HepG2 (cell line): ENCODE data around the gene KRT14. TPM values are rescaled to one million over a fixed set of nuclear protein-coding genes. Genes with fewer than 3 reads are reported as not detected.

Experiments
- ATAC-seq: fragments of 200-7000 bp; cut with Tn5 transposase; 3 replicates; pipeline ENCODE4 v1.9.1; 2020; ENCODE audit warnings: mild to moderate bottlenecking, moderate library complexity
- BruUV-seq: library from RNA; stranded (reverse); fragments of 400-500 nt; replicated peaks from 2 replicates; lab custom pipeline; 2021; lab: Mats Ljungman, UMichigan
- CTCF ChIA-PET: fragments of 300-600 bp; formaldehyde crosslinking; extraction: SDS; loops from one replicate; lab custom pipeline; 2021; ENCODE audit warnings: low total read pairs, inconsistent platforms, low intra/inter-chr PET ratio; lab: Yijun Ruan, JAX
- POLR2A ChIA-PET: fragments of 350-600 bp; sonication (Branson Sonifier 250); formaldehyde crosslinking; loops from one replicate; lab custom pipeline; 2020; ENCODE audit warnings: antibody characterized with exemption, inconsistent platforms; lab: Yijun Ruan, JAX
- DNase-seq: peaks from one replicate; pipeline ENCODE4 v3.0.0-alpha.2; 2015; ENCODE audit warnings: low spot score
- FAIRE-seq: peaks from 3 replicates; lab custom pipeline; 2011; peaks lifted over from hg19 to GRCh38; lab: Jason Lieb, UNC
- H2AFZ ChIP-seq: one replicate; pipeline ENCODE4 v1.6.1; 2011; ENCODE audit warnings: low read length, inconsistent platforms
- H3K27ac ChIP-seq: fragments of 300-600 bp; 3 replicates; pipeline ENCODE4 v1.8.0; 2011; ENCODE audit warnings: mixed run types, mild to moderate bottlenecking, mixed read lengths, low read length, inconsistent platforms; ENCODE audit not compliant: insufficient read depth; ENCODE audit errors: extremely low read length
- H3K27me3 ChIP-seq, 2 experiments: fragments of 200-600 bp in 1 of 2; 2 replicates in 1 of 2; 3 replicates in 1 of 2; pipeline versions ENCODE4 v1.6.0 to v1.8.0; 2011; ENCODE audit warnings: low read length in 2 of 2, mild to moderate bottlenecking in 2 of 2, moderate library complexity in 2 of 2, inconsistent platforms in 1 of 2; ENCODE audit not compliant: insufficient read depth in 2 of 2, control insufficient read depth in 1 of 2
- H3K36me3 ChIP-seq, 2 experiments: fragments of 200-600 bp in 1 of 2; replicated peaks in 1 of 2; 2 replicates in 1 of 2; 3 replicates in 1 of 2; pipeline versions ENCODE4 v1.5.1 to v1.8.0; 2011; ENCODE audit warnings: low read length in 2 of 2, inconsistent platforms in 1 of 2; ENCODE audit not compliant: insufficient read depth in 2 of 2, control insufficient read depth in 1 of 2
- H3K4me1 ChIP-seq: 2 replicates; pipeline ENCODE4 v1.5.1; 2012; ENCODE audit warnings: low read length, inconsistent platforms; ENCODE audit not compliant: insufficient read depth
- H3K4me2 ChIP-seq: 2 replicates; pipeline ENCODE4 v1.6.0; 2011; ENCODE audit warnings: low read depth, low read length, inconsistent platforms
- H3K4me3 ChIP-seq, 3 experiments: fragments of 200-600 bp in 1 of 3; sonication (generic), shearing (Covaris generic) in 1 of 3; replicated peaks in 1 of 3; 2 replicates each; pipeline ENCODE4 v1.5.1; 2011 to 2016; ENCODE audit warnings: low read length in 3 of 3, inconsistent platforms in 2 of 3, low read depth in 2 of 3, mild to moderate bottlenecking in 2 of 3, control low read depth in 1 of 3, mixed read lengths in 1 of 3; ENCODE audit not compliant: insufficient read depth in 1 of 3
- H3K79me2 ChIP-seq: one replicate; pipeline ENCODE4 v1.6.1; 2011; ENCODE audit warnings: low read length, inconsistent platforms; ENCODE audit not compliant: insufficient read depth
- H3K9ac ChIP-seq: 2 replicates; pipeline ENCODE4 v1.6.0; 2011; ENCODE audit warnings: mild to moderate bottlenecking, low read depth, low read length, inconsistent platforms; ENCODE audit not compliant: insufficient read depth
- H3K9me3 ChIP-seq: 2 replicates; pipeline ENCODE4 v1.5.1; 2012; ENCODE audit warnings: mild to moderate bottlenecking, low read length
- H4K20me1 ChIP-seq: 2 replicates; pipeline ENCODE4 v1.6.0; 2011; ENCODE audit warnings: inconsistent platforms, mild to moderate bottlenecking, low read length, moderate library complexity; ENCODE audit not compliant: insufficient read depth
- EEA1 ChIP-seq: sonication (generic); formaldehyde crosslinking; IDR thresholded peaks from 2 replicates; pipeline ENCODE4 v1.5.1; 2020; ENCODE audit warnings: mild to moderate bottlenecking, missing genetic modification reagents, borderline replicate concordance
- PAF1 ChIP-seq: IDR thresholded peaks from 2 replicates; pipeline ENCODE4 v1.6.1; 2016; ENCODE audit warnings: missing genetic modification reagents, missing compliant biosample characterization
- SAP130 ChIP-seq: IDR thresholded peaks from 2 replicates; pipeline ENCODE4 v1.6.1; 2016; ENCODE audit warnings: low read depth
- TOE1 ChIP-seq: sonication (generic); formaldehyde crosslinking; IDR thresholded peaks from 2 replicates; pipeline ENCODE4 v1.4.0; 2020; ENCODE audit warnings: mild to moderate bottlenecking, missing genetic modification reagents
- ZMYM3 ChIP-seq: sonication (generic); formaldehyde crosslinking; IDR thresholded peaks from 2 replicates; pipeline ENCODE4 v1.5.1; 2020; ENCODE audit warnings: mild to moderate bottlenecking, missing genetic modification reagents
- ZNF253 ChIP-seq: sonication (generic); formaldehyde crosslinking; IDR thresholded peaks from 2 replicates; pipeline ENCODE4 v1.8.0; 2022; ENCODE audit warnings: mild to moderate bottlenecking, missing genetic modification reagents, borderline replicate concordance
- ZNF280B ChIP-seq: sonication (generic); formaldehyde crosslinking; IDR thresholded peaks from 2 replicates; pipeline ENCODE4 v1.5.0; 2020; ENCODE audit warnings: missing genetic modification reagents, mild to moderate bottlenecking, borderline replicate concordance
- ZNF496 ChIP-seq: sonication (generic); formaldehyde crosslinking; IDR thresholded peaks from 2 replicates; pipeline ENCODE4 v1.8.1; 2023; ENCODE audit warnings: mild to moderate bottlenecking, moderate library complexity, missing genetic modification reagents; ENCODE audit not compliant: insufficient replicate concordance
- WGBS: methylation state at CpG from one replicate; pipeline ENCODE4 v1.1.6; 2017; ENCODE audit warnings: low lambda C conversion rate; 5-methylcytosine and 5-hydroxymethylcytosine counted together
- in situ Hi-C: cut with HindIII; loops from 2 replicates; pipeline ENCODE4 v1.10.0; 2017; ENCODE audit warnings: low pct_unique_long_range_greater_than_20kb; ENCODE audit not compliant: extremely low pct_ligation_motif_present
- intact Hi-C: fragments of 100-400 bp; cut with micrococcal nuclease; formaldehyde crosslinking; loops from one replicate; pipeline ENCODE4 v1.10.0; 2022; ENCODE audit not compliant: unreplicated experiment
- polyA plus RNA-seq, 8 experiments: library from polyadenylated mRNA; depleted of rRNA in 3 of 8; stranded (reverse) in 7 of 8; unstranded in 1 of 8; fragments of >200 nt; fragmentation: Illumina TruSeq in 4 of 8; extraction: Trizol in 4 of 8; gene quantifications; 2 replicates each; pipeline versions ENCODE4 v1.2.1 to v1.2.3, GENCODE V29; 2011 to 2016; ENCODE audit warnings: low read depth in 4 of 8, missing spikeins in 1 of 8, mixed read lengths in 1 of 8; ENCODE audit not compliant: insufficient read depth in 1 of 8
- total RNA-seq, 5 experiments: library from RNA; depleted of rRNA; stranded (reverse); fragments of >200 nt; fragmentation: Illumina TruSeq; extraction: Trizol; gene quantifications; 2 replicates each; pipeline ENCODE4 v1.2.3, GENCODE V29; 2016; ENCODE audit warnings: low read depth in 1 of 5

The KRT14 gene
- total and polyA plus RNA-seq, 2 of the 13 experiments (the other 11 are each of a cell fraction or from before 2014, with no cell fraction given): 0.09 TPM; not detected in 1

GRCh38 chr17:41629826-41630670 lies 43.4 kb upstream of the KRT14 start:
- WGBS: 16% methylated on average over 11 of the region's 13 CpGs
- intact Hi-C loops: no loop called here
- FAIRE-seq: no peak

More at GRCh38 chr17:41629826-41630670, 43.4 kb upstream of the KRT14 start:
- H3K27ac ChIP-seq: no peak overlapping the region
- H4K20me1 ChIP-seq: no peaks in the 10 kb centered on the region
- H2AFZ ChIP-seq: no peak overlapping the region
- H3K4me3 ChIP-seq: no peak overlapping the region
- no peak for DNase-seq
- no peaks in the 10 kb centered on the region for H3K79me2 ChIP-seq
- in situ Hi-C loops: no loop called here
- H3K9me3 ChIP-seq: no peaks in the 10 kb centered on the region
- peaks cover 5 to 34% of the 10 kb centered on the region in 2 experiments; a peak in 4 of 5 replicates for H3K27me3 ChIP-seq
- no peak for ATAC-seq
- no peaks in the 10 kb centered on the region for H3K36me3 ChIP-seq
- TF ChIP-seq ZNF496 (CRISPR knock-in tag): no peak
- TF ChIP-seq SAP130 (CRISPR knock-in tag): no peak
- TF ChIP-seq PAF1 (CRISPR knock-in tag): no peak
- TF ChIP-seq ZNF253 (CRISPR knock-in tag): no peak
- no peak for TF ChIP-seq ZMYM3
- no peak for TF ChIP-seq ZNF280B (CRISPR knock-in tag)
- TF ChIP-seq EEA1 (CRISPR knock-in tag): no peak
- no peak for TF ChIP-seq TOE1
- no peak overlapping the region for H3K4me2 ChIP-seq
- H3K4me1 ChIP-seq: peaks cover 12% of the 10 kb centered on the region
- no peak overlapping the region for H3K9ac ChIP-seq
- POLR2A ChIA-PET: no interaction called here
- CTCF ChIA-PET: no interaction called here
- BruUV-seq: no TSS peak
